ENCODE results near the gene ZNF827. TPM values are rescaled to one million over a fixed set of nuclear protein-coding genes. Genes with fewer than 3 reads are reported as not detected.
"Not testable (repeated sequence)": the region's sequence is repeated elsewhere in the genome, so short reads cannot be mapped to it uniquely, and the experiment has no call there.

ZNF827 gene
- total RNA-seq, 1 experiment from 2014 or later: 6.3 TPM

DNA sequence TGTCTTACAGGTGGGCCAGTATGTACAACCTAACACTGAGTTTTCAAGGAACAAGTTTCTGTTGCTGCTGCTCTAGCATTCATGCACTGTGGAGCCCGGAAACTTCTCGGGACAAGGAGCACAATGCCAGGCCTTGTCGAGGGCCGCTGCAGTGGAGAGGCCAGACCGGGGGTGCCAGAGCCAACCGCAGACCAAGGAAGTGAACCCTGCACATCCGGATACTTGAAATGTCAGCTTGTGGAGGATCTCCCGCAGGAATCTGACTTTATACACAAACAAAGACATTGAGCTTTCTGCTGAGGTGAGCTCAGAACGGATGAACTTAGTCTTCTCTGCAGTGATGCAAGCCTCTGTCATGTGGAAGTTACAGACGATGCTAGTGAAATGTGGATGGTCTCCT lies 99.5 kb downstream of the ZNF827 start:
- Histone ChIP-seq H3K36me3 (ENCODE audit: control insufficient read depth, insufficient read depth, low read length) (no peaks in the 10 kb centered on the region), H3K27me3 (ENCODE audit: control insufficient read depth, insufficient read depth, low read length) (no peaks in the 10 kb centered on the region), H3K4me1 (ENCODE audit: control insufficient read depth, insufficient read depth, low read length) (no peaks in the 10 kb centered on the region), H3K9me3 (ENCODE audit: control insufficient read depth, insufficient read depth, low read depth, low read length) (no peaks in the 10 kb centered on the region), H3K27ac (ENCODE audit: low read length) (no peak overlapping the region), H3K4me3 (ENCODE audit: low read depth in 2 of 2, low read length in 2 of 2) (no peak overlapping the region)
- no peak for DNase-seq (ENCODE audit: low read depth, low spot score)
- TF ChIP-seq TCF7L2 (IDR thresholded peaks at IDR 0.05; ENCODE audit: low read depth, low read length): no peak
- TF ChIP-seq, protein P1, sequence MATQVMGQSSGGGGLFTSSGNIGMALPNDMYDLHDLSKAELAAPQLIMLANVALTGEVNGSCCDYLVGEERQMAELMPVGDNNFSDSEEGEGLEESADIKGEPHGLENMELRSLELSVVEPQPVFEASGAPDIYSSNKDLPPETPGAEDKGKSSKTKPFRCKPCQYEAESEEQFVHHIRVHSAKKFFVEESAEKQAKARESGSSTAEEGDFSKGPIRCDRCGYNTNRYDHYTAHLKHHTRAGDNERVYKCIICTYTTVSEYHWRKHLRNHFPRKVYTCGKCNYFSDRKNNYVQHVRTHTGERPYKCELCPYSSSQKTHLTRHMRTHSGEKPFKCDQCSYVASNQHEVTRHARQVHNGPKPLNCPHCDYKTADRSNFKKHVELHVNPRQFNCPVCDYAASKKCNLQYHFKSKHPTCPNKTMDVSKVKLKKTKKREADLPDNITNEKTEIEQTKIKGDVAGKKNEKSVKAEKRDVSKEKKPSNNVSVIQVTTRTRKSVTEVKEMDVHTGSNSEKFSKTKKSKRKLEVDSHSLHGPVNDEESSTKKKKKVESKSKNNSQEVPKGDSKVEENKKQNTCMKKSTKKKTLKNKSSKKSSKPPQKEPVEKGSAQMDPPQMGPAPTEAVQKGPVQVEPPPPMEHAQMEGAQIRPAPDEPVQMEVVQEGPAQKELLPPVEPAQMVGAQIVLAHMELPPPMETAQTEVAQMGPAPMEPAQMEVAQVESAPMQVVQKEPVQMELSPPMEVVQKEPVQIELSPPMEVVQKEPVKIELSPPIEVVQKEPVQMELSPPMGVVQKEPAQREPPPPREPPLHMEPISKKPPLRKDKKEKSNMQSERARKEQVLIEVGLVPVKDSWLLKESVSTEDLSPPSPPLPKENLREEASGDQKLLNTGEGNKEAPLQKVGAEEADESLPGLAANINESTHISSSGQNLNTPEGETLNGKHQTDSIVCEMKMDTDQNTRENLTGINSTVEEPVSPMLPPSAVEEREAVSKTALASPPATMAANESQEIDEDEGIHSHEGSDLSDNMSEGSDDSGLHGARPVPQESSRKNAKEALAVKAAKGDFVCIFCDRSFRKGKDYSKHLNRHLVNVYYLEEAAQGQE (IDR thresholded peaks at IDR 0.05; ENCODE audit: insufficient read depth in 1 of 2, low read depth in 2 of 2, low read length in 1 of 2): no peak
- TF ChIP-seq POLR2AphosphoS5 (IDR thresholded peaks at IDR 0.05; ENCODE audit: low read depth, low read length): no peak
- intact Hi-C loops (cut with micrococcal nuclease; ENCODE audit: unreplicated experiment): no loop called here
- no TSS peak for BruUV-seq (replicated peaks)
- CTCF ChIA-PET: no interaction called here
- no peak for ATAC-seq
- POLR2A ChIA-PET: no interaction called here
- in situ Hi-C loops (cut with HindIII; ENCODE audit: low pct_unique_long_range_greater_than_20kb, low sequenced_read_pairs): no loop called here

DNA sequence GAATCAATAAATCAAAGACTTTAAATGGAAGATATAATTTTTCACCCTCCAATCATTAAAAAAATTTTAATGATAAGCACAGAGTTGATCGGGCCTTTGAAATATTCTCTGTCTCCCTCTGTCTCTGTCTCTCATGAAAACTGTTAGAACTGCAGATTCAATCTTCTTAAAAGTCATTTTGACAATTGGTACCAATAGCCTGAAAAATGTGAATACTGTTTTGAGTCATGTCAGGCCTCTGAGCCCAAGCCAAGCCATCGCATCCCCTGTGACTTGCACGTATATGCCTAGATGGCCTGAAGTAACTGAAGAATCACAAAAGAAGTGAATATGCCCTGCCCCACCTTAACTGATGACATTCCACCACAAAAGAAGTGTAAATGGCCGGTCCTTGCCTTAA lies 106.2 kb downstream of the ZNF827 start:
- H3K27ac ChIP-seq (ENCODE audit: low read length); POLR2A ChIA-PET; CTCF ChIA-PET; intact Hi-C loops (cut with micrococcal nuclease; ENCODE audit: unreplicated experiment); H3K4me3 ChIP-seq (ENCODE audit: low read depth in 2 of 2, low read length in 2 of 2); in situ Hi-C loops (cut with HindIII; ENCODE audit: low pct_unique_long_range_greater_than_20kb, low sequenced_read_pairs); H3K4me1 ChIP-seq (ENCODE audit: control insufficient read depth, insufficient read depth, low read length); DNase-seq (ENCODE audit: low read depth, low spot score); ATAC-seq; H3K36me3 ChIP-seq (ENCODE audit: control insufficient read depth, insufficient read depth, low read length); BruUV-seq (replicated peaks); H3K27me3 ChIP-seq (ENCODE audit: control insufficient read depth, insufficient read depth, low read length); H3K9me3 ChIP-seq (ENCODE audit: control insufficient read depth, insufficient read depth, low read depth, low read length): not testable (repeated sequence)

DNA sequence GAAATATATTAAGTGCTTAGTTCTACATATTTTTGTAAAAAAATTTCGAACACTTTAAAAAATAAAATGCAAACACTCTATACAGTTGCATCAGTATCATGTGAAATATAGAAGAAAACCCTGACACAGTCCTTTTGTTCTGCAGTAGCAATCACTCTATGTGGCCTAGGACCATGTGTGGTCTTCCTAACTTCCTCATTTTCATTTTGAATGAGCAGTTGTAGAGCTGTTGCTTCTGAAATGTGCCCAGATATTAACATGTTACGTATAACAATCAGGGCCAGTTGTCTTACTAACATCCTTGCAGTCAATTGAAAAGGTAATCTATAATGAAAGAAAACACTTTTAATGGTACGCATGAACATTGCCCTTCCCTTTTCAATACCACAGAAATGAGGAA lies 107.9 kb downstream of the ZNF827 start:
- Histone ChIP-seq H3K27ac (ENCODE audit: low read length) (no peak overlapping the region), H3K27me3 (ENCODE audit: control insufficient read depth, insufficient read depth, low read length) (no peaks in the 10 kb centered on the region), H3K9me3 (ENCODE audit: control insufficient read depth, insufficient read depth, low read depth, low read length) (no peaks in the 10 kb centered on the region), H3K36me3 (ENCODE audit: control insufficient read depth, insufficient read depth, low read length) (no peaks in the 10 kb centered on the region), H3K4me1 (ENCODE audit: control insufficient read depth, insufficient read depth, low read length) (no peaks in the 10 kb centered on the region), H3K4me3 (ENCODE audit: low read depth in 2 of 2, low read length in 2 of 2) (no peak overlapping the region)
- intact Hi-C loops (cut with micrococcal nuclease; ENCODE audit: unreplicated experiment): no loop called here
- no peak for ATAC-seq
- BruUV-seq (replicated peaks): no TSS peak
- ChIA-PET POLR2A (no interaction called here), CTCF (no interaction called here)
- TF ChIP-seq SIN3A (IDR thresholded peaks at IDR 0.05; ENCODE audit: borderline replicate concordance, insufficient read depth, low read depth, low read length) (no peak), TCF7L2 (IDR thresholded peaks at IDR 0.05; ENCODE audit: low read depth, low read length) (no peak), POLR2AphosphoS5 (IDR thresholded peaks at IDR 0.05; ENCODE audit: low read depth, low read length) (no peak)
- TF ChIP-seq, protein P2, sequence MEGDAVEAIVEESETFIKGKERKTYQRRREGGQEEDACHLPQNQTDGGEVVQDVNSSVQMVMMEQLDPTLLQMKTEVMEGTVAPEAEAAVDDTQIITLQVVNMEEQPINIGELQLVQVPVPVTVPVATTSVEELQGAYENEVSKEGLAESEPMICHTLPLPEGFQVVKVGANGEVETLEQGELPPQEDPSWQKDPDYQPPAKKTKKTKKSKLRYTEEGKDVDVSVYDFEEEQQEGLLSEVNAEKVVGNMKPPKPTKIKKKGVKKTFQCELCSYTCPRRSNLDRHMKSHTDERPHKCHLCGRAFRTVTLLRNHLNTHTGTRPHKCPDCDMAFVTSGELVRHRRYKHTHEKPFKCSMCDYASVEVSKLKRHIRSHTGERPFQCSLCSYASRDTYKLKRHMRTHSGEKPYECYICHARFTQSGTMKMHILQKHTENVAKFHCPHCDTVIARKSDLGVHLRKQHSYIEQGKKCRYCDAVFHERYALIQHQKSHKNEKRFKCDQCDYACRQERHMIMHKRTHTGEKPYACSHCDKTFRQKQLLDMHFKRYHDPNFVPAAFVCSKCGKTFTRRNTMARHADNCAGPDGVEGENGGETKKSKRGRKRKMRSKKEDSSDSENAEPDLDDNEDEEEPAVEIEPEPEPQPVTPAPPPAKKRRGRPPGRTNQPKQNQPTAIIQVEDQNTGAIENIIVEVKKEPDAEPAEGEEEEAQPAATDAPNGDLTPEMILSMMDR (IDR thresholded peaks at IDR 0.05): no peak
- TF ChIP-seq, protein P1 (IDR thresholded peaks at IDR 0.05; ENCODE audit: insufficient read depth in 1 of 2, low read depth in 2 of 2, low read length in 1 of 2): no peak
- no peak for DNase-seq (ENCODE audit: low read depth, low spot score)
- in situ Hi-C loops (cut with HindIII; ENCODE audit: low pct_unique_long_range_greater_than_20kb, low sequenced_read_pairs): no loop called here
